Measurements from ENCODE around the gene ADD2. TPM values are rescaled to one million over a fixed set of nuclear protein-coding genes. Genes with fewer than 3 reads are reported as not detected.

Gene ADD2
- total and polyA plus RNA-seq, 4 donors = 0.08 to 156 (median 0.16) TPM; not detected in 1

DNA sequence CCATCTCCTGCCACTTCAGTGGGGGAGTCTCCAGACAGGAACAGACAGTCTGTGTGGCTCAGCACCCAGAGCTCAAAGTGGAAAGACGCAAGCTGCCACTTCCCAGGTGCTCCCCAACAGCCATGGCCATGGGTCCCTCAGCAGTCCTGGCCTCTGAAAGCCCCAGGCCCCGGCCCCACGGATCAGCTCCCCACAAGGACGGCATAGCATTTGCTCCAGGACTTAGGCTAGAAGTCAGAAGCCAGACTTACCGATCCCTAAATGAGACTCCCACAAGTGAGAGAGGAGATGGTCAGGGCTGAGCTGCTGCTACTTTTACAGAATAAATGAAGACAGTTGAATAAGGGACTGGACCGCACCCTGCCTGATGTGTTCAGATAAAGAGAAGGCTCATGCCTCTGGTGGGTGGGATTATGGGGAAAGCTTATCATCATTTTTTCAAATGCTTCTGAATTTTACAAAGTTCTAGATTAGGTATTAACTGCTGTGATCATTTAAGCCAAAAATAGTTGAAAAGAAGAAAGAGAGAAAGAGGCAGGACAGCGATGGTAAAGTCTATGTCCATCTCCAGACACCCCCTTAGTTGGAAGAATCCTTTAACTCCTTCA, 50.5 kb downstream of the ADD2 start:
- no peak for TF ChIP-seq SP1 (IDR thresholded peaks at IDR 0.05)
- TF ChIP-seq RAD21 (IDR thresholded peaks at IDR 0.05) = no peak
- TF ChIP-seq EGR1 (IDR thresholded peaks at IDR 0.05; ENCODE audit: low read depth in 2 of 2) = no peak
- no peak for TF ChIP-seq ATF3 (IDR thresholded peaks at IDR 0.05)
- no peak for TF ChIP-seq HNF4G (IDR thresholded peaks at IDR 0.05)
- TF ChIP-seq YY1 (IDR thresholded peaks at IDR 0.05) = no peak
- no peak for TF ChIP-seq HNF4A (conservative IDR thresholded peaks at IDR 0.05)
- no peak for TF ChIP-seq RXRA (IDR thresholded peaks at IDR 0.05)
- no peak for TF ChIP-seq NR2F2 (IDR thresholded peaks at IDR 0.05)
- TF ChIP-seq TAF1 (conservative IDR thresholded peaks at IDR 0.05) = no peak
- TF ChIP-seq, protein P1, sequence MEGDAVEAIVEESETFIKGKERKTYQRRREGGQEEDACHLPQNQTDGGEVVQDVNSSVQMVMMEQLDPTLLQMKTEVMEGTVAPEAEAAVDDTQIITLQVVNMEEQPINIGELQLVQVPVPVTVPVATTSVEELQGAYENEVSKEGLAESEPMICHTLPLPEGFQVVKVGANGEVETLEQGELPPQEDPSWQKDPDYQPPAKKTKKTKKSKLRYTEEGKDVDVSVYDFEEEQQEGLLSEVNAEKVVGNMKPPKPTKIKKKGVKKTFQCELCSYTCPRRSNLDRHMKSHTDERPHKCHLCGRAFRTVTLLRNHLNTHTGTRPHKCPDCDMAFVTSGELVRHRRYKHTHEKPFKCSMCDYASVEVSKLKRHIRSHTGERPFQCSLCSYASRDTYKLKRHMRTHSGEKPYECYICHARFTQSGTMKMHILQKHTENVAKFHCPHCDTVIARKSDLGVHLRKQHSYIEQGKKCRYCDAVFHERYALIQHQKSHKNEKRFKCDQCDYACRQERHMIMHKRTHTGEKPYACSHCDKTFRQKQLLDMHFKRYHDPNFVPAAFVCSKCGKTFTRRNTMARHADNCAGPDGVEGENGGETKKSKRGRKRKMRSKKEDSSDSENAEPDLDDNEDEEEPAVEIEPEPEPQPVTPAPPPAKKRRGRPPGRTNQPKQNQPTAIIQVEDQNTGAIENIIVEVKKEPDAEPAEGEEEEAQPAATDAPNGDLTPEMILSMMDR (IDR thresholded peaks at IDR 0.05; ENCODE audit: low read depth, low read length, missing input control) = no peak
- TF ChIP-seq JUND (IDR thresholded peaks at IDR 0.05) = no peak
- H3K4me1 ChIP-seq (ENCODE audit: control insufficient read depth in 4 of 4, insufficient read depth in 4 of 4, low read length in 3 of 4) = no peaks in the 10 kb centered on the region
- H3K9me3 ChIP-seq (ENCODE audit: control insufficient read depth in 4 of 4, low read length in 3 of 4) = no peaks in the 10 kb centered on the region
- H3K27ac ChIP-seq (ENCODE audit: low read depth in 1 of 2, low read length in 2 of 2) = no peak overlapping the region
- H3K9ac ChIP-seq (ENCODE audit: low read depth in 1 of 2, low read length in 2 of 2) = no peak overlapping the region
- peak; percentile 67 for DNase-seq (ENCODE audit: low spot score)
- peaks cover 0 to 6% (median 2%) of the 10 kb centered on the region in 4 donors for H3K27me3 ChIP-seq (ENCODE audit: control insufficient read depth in 4 of 4, insufficient read depth in 4 of 4, low read length in 3 of 4)
- no peak overlapping the region for H3K4me3 ChIP-seq (ENCODE audit: low read depth in 1 of 3, low read length in 3 of 3)
- H3K36me3 ChIP-seq (ENCODE audit: control insufficient read depth in 4 of 4, insufficient read depth in 3 of 4, low read depth in 1 of 4, low read length in 3 of 4) = no peaks in the 10 kb centered on the region
- 85% methylated on average over 7 of the region's 7 CpGs for WGBS

GRCh38 chr2:70716951-70717350, 51.0 kb downstream of the ADD2 start:
- Histone ChIP-seq H3K9me3 (ENCODE audit: control insufficient read depth in 4 of 4, low read length in 3 of 4) (no peaks in the 10 kb centered on the region), H3K4me3 (ENCODE audit: low read depth in 1 of 3, low read length in 3 of 3) (no peak overlapping the region)

More at GRCh38 chr2:70716951-70717350, 51.0 kb downstream of the ADD2 start:
- Histone ChIP-seq H3K9ac (ENCODE audit: low read depth in 1 of 2, low read length in 2 of 2) (no peak overlapping the region), H3K4me1 (ENCODE audit: control insufficient read depth in 4 of 4, insufficient read depth in 4 of 4, low read length in 3 of 4) (no peaks in the 10 kb centered on the region), H3K27me3 (ENCODE audit: control insufficient read depth in 4 of 4, insufficient read depth in 4 of 4, low read length in 3 of 4) (peaks cover 0 to 6% (median 2%) of the 10 kb centered on the region in 4 donors), H3K36me3 (ENCODE audit: control insufficient read depth in 4 of 4, insufficient read depth in 3 of 4, low read depth in 1 of 4, low read length in 3 of 4) (no peaks in the 10 kb centered on the region), H3K27ac (ENCODE audit: low read depth in 1 of 2, low read length in 2 of 2) (no peak overlapping the region)
- 83% methylated on average over 3 of the region's 3 CpGs for WGBS
- no peak for DNase-seq (ENCODE audit: low spot score)
- TF ChIP-seq FOXA2 (IDR thresholded peaks at IDR 0.05) (no peak), REST (IDR thresholded peaks at IDR 0.05) (no peak), RAD21 (IDR thresholded peaks at IDR 0.05) (no peak), ZBTB33 (IDR thresholded peaks at IDR 0.05) (no peak), GABPA (IDR thresholded peaks at IDR 0.05 in 1 of 2, conservative IDR thresholded peaks at IDR 0.05 in 1 of 2) (no peak), ATF3 (IDR thresholded peaks at IDR 0.05) (no peak), JUND (IDR thresholded peaks at IDR 0.05) (no peak), HNF4G (IDR thresholded peaks at IDR 0.05) (no peak), RXRA (IDR thresholded peaks at IDR 0.05) (no peak), SP1 (IDR thresholded peaks at IDR 0.05) (no peak), EGR1 (IDR thresholded peaks at IDR 0.05; ENCODE audit: low read depth in 2 of 2) (no peak), YY1 (IDR thresholded peaks at IDR 0.05) (no peak), TAF1 (conservative IDR thresholded peaks at IDR 0.05) (no peak), NR2F2 (IDR thresholded peaks at IDR 0.05) (no peak), HNF4A (conservative IDR thresholded peaks at IDR 0.05) (no peak)
- TF ChIP-seq, protein P1 (IDR thresholded peaks at IDR 0.05; ENCODE audit: low read depth, low read length, missing input control) = no peak
- TF ChIP-seq, protein P2, sequence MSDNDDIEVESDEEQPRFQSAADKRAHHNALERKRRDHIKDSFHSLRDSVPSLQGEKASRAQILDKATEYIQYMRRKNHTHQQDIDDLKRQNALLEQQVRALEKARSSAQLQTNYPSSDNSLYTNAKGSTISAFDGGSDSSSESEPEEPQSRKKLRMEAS (IDR thresholded peaks at IDR 0.05) = no peak

Measured in liver (tissue), 9 donors.